Eye (tissue), 1 donor: ENCODE measurements around the gene USP2.

Experiments
- DNase-seq: peaks from one replicate; pipeline ENCODE4 v3.0.0-alpha.2; 2015

USP2 gene

GRCh38 chr11:119381181-119381988, at the start of gene USP2:
USP2 (minus strand) TSS chr11:119381690; CDS start chr11:119373480, 8,210 bp downstream.
- DNase-seq: peak; percentile 98

GRCh38 chr11:119427279-119427678, 45.8 kb upstream of the USP2 start:
- DNase-seq: no peak

- DNase-seq: no peak
Measured at GRCh38 chr11:119426142-119426541, 44.7 kb upstream of the USP2 start.

- no peak for DNase-seq
Measured at GRCh38 chr11:119424775-119425174, 43.3 kb upstream of the USP2 start.

GRCh38 chr11:119424276-119424675, 42.8 kb upstream of the USP2 start:
- no peak for DNase-seq

- DNase-seq: no peak
Measured at GRCh38 chr11:119423509-119424254, 42.2 kb upstream of the USP2 start.

- DNase-seq: peak; percentile 73
Measured at GRCh38 chr11:119422809-119423508, 41.5 kb upstream of the USP2 start, which contains the start of gene THY1. THY1 (minus strand) TSS chr11:119423172; CDS start chr11:119420905, 2,267 bp downstream.

GRCh38 chr11:119421941-119422808, 40.7 kb upstream of the USP2 start:
- peak; percentile 79 for DNase-seq

GRCh38 chr11:119421351-119421750, 39.9 kb upstream of the USP2 start:
- no peak for DNase-seq

GRCh38 chr11:119420631-119421030, 39.1 kb upstream of the USP2 start:
- DNase-seq: no peak

GRCh38 chr11:119419834-119420492, 38.5 kb upstream of the USP2 start:
- no peak for DNase-seq

GRCh38 chr11:119419246-119419645, 37.8 kb upstream of the USP2 start:
- no peak for DNase-seq

- DNase-seq: no peak
Measured at GRCh38 chr11:119418759-119419158, 37.3 kb upstream of the USP2 start.

- DNase-seq: no peak
Measured at GRCh38 chr11:119417726-119418540, 36.4 kb upstream of the USP2 start.

- DNase-seq: no peak
Measured at GRCh38 chr11:119416606-119417580, 35.4 kb upstream of the USP2 start.

- no peak for DNase-seq
Measured at GRCh38 chr11:119415966-119416365, 34.5 kb upstream of the USP2 start.

GRCh38 chr11:119415517-119415916, 34.0 kb upstream of the USP2 start:
- no peak for DNase-seq

- no peak for DNase-seq
Measured at GRCh38 chr11:119414734-119415133, 33.2 kb upstream of the USP2 start.

- no peak for DNase-seq
Measured at GRCh38 chr11:119414321-119414720, 32.8 kb upstream of the USP2 start.

GRCh38 chr11:119412072-119412471, 30.6 kb upstream of the USP2 start:
- DNase-seq: no peak
